WTC11 (cell line): ENCODE measurements around the gene MTUS2. TPM values are rescaled to one million over a fixed set of nuclear protein-coding genes. Genes with fewer than 3 reads are reported as not detected.

ENCODE experiments used
- ATAC-seq: fragments of 200-7000 bp; cut with Tn5 transposase; 2 replicates; pipeline ENCODE4 v1.10.0; 2021; ENCODE audit warnings: mild to moderate bottlenecking, moderate library complexity
- CTCF ChIA-PET: fragments of 300-600 bp; sonication (Branson Sonifier 250); formaldehyde crosslinking; loops from one replicate; lab custom pipeline; 2021; ENCODE audit warnings: antibody characterized with exemption; lab: Charles Lee
- POLR2A ChIA-PET: fragments of 350-600 bp; sonication (Branson Sonifier 250); formaldehyde crosslinking; loops from one replicate; lab custom pipeline; 2021; ENCODE audit warnings: antibody characterized with exemption; lab: Charles Lee
- DNase-seq: peaks from one replicate; pipeline ENCODE4 v3.0.0; 2021; ENCODE audit warnings: low spot score
- H3K27ac Mint-ChIP-seq: 2 replicates; pipeline ENCODE4 v1.8.0; 2021; ENCODE audit warnings: mixed read lengths
- H3K27me3 Mint-ChIP-seq: 2 replicates; pipeline ENCODE4 v1.8.0; 2021; ENCODE audit warnings: low read depth, mild to moderate bottlenecking, moderate library complexity, mixed read lengths
- H3K36me3 Mint-ChIP-seq: 2 replicates; pipeline ENCODE4 v1.8.0; 2021; ENCODE audit warnings: mixed read lengths
- H3K4me1 Mint-ChIP-seq: 2 replicates; pipeline ENCODE4 v1.8.0; 2022; ENCODE audit warnings: mixed read lengths
- H3K4me3 Mint-ChIP-seq: 2 replicates; pipeline ENCODE4 v1.8.0; 2021; ENCODE audit warnings: mild to moderate bottlenecking, moderate library complexity, mixed read lengths
- H3K9me3 Mint-ChIP-seq: 2 replicates; pipeline ENCODE4 v1.8.0; 2021; ENCODE audit warnings: mixed read lengths
- FOXP1 ChIP-seq: sonication (generic); formaldehyde crosslinking; IDR thresholded peaks from 2 replicates; pipeline ENCODE4 v1.8.0; 2022; ENCODE audit warnings: missing genetic modification reagents, mild to moderate bottlenecking, moderate library complexity, borderline replicate concordance
- MXD4 ChIP-seq: fragments of 250-450 bp; sonication (Bioruptor Pico); IDR thresholded peaks from 2 replicates; pipeline ENCODE4 v1.8.0; 2021; ENCODE audit warnings: mild to moderate bottlenecking, moderate library complexity, borderline replicate concordance
- OVOL2 ChIP-seq: fragments of 250-450 bp; sonication (Bioruptor Pico); IDR thresholded peaks from 2 replicates; pipeline ENCODE4 v1.9.0; 2021; ENCODE audit warnings: mild to moderate bottlenecking, borderline replicate concordance
- SP1 ChIP-seq: sonication (generic); formaldehyde crosslinking; conservative IDR thresholded peaks from 2 replicates; pipeline ENCODE4 v1.8.1; 2022; ENCODE audit warnings: missing genetic modification reagents
- TEAD4 ChIP-seq: sonication (generic); formaldehyde crosslinking; IDR thresholded peaks from 2 replicates; pipeline ENCODE4 v1.8.0; 2022; ENCODE audit warnings: mild to moderate bottlenecking, missing genetic modification reagents
- TP53 ChIP-seq: sonication (generic); formaldehyde crosslinking; IDR thresholded peaks from 2 replicates; pipeline ENCODE4 v1.8.1; 2023; ENCODE audit warnings: mild to moderate bottlenecking, missing genetic modification reagents
- ZNF138 ChIP-seq: sonication (generic); formaldehyde crosslinking; conservative IDR thresholded peaks from 2 replicates; pipeline ENCODE4 v1.8.1; 2022; ENCODE audit warnings: mild to moderate bottlenecking, moderate library complexity, missing genetic modification reagents
- ZNF263 ChIP-seq: sonication (generic); formaldehyde crosslinking; IDR thresholded peaks from 2 replicates; pipeline ENCODE4 v1.8.1; 2022; ENCODE audit warnings: low read depth, mild to moderate bottlenecking, moderate library complexity, missing genetic modification reagents
- ZNF396 ChIP-seq: fragments of 250-450 bp; sonication (Bioruptor Pico); IDR thresholded peaks from 2 replicates; pipeline ENCODE4 v1.8.0; 2021; ENCODE audit warnings: mild to moderate bottlenecking, moderate library complexity, borderline replicate concordance
- ZNF416 ChIP-seq: fragments of 250-450 bp; sonication (Bioruptor Pico); IDR thresholded peaks from 2 replicates; pipeline ENCODE4 v1.9.0; 2021; ENCODE audit warnings: mild to moderate bottlenecking, inconsistent platforms
- total RNA-seq: library from RNA; stranded (reverse); gene quantifications from 3 replicates; pipeline ENCODE4 v1.2.3, GENCODE V29; 2021
- TF ChIP-seq, protein P1 (sequence below): sonication (generic); formaldehyde crosslinking; IDR thresholded peaks from 2 replicates; pipeline ENCODE4 v1.8.0; 2022; ENCODE audit warnings: mild to moderate bottlenecking, missing genetic modification reagents
- TF ChIP-seq, protein P2 (sequence below): fragments of 250-450 bp; sonication (Bioruptor Pico); conservative IDR thresholded peaks from 2 replicates; pipeline ENCODE4 v1.9.0; 2021; ENCODE audit warnings: mild to moderate bottlenecking
- TF ChIP-seq, protein P3 (sequence below): sonication (generic); formaldehyde crosslinking; IDR thresholded peaks from 2 replicates; pipeline ENCODE4 v1.8.1; 2023; ENCODE audit warnings: mild to moderate bottlenecking, missing genetic modification reagents
- TF ChIP-seq, protein P4 (sequence below): fragments of 250-450 bp; sonication (Bioruptor Pico); IDR thresholded peaks from 2 replicates; pipeline ENCODE4 v2.1.2; 2022; ENCODE audit warnings: mild to moderate bottlenecking, moderate library complexity
- TF ChIP-seq, protein P5 (sequence below): fragments of 250-450 bp; sonication (Bioruptor Pico); IDR thresholded peaks from 2 replicates; pipeline ENCODE4 v1.9.0; 2021; ENCODE audit warnings: mild to moderate bottlenecking
- TF ChIP-seq, protein P6 (sequence below): sonication (generic); formaldehyde crosslinking; IDR thresholded peaks from 2 replicates; pipeline ENCODE4 v1.8.0; 2023; ENCODE audit warnings: missing genetic modification reagents
- TF ChIP-seq, protein P7 (sequence below): sonication (generic); formaldehyde crosslinking; IDR thresholded peaks from 2 replicates; pipeline ENCODE4 v1.8.0; 2022; ENCODE audit warnings: mild to moderate bottlenecking, missing genetic modification reagents

The MTUS2 gene
- total RNA-seq, 1 experiment from 2014 or later, result 0.22 TPM

DNA sequence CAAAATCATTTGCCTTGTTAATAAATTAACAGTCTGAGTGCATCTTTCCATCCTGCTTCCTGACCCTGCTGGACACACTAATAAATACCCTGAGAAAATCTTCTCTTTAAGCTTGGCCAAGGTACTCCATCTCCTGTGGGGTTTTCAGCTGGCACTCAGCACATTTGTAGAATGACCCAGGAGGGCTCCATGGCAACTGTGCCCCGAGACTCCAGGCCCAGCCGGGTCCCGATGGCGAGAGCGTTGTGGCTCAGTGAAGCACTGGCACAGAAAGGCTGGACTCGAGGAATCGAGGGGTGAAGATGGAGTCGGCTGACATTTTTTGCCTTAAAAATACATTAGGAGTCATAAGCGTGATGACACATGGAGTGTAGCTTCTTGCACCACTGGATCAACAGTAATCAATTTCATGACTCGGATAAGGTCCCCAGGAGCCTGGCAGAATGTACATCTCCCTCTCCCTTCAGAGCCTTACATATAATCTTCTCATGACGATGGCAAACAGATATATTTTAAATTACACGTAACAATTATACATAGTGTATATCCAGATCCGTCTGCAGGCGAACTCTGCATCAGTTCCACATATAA, 690.0 kb downstream of the MTUS2 start:
- ATAC-seq (no peak), DNase-seq (no peak)
- H3K36me3 Mint-ChIP-seq, result peaks cover 21% of the 10 kb centered on the region
- H3K27ac Mint-ChIP-seq, result no peak overlapping the region
- TF ChIP-seq, protein P1, sequence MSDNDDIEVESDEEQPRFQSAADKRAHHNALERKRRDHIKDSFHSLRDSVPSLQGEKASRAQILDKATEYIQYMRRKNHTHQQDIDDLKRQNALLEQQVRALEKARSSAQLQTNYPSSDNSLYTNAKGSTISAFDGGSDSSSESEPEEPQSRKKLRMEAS (CRISPR knock-in tag), result no peak
- TF ChIP-seq, protein P2, sequence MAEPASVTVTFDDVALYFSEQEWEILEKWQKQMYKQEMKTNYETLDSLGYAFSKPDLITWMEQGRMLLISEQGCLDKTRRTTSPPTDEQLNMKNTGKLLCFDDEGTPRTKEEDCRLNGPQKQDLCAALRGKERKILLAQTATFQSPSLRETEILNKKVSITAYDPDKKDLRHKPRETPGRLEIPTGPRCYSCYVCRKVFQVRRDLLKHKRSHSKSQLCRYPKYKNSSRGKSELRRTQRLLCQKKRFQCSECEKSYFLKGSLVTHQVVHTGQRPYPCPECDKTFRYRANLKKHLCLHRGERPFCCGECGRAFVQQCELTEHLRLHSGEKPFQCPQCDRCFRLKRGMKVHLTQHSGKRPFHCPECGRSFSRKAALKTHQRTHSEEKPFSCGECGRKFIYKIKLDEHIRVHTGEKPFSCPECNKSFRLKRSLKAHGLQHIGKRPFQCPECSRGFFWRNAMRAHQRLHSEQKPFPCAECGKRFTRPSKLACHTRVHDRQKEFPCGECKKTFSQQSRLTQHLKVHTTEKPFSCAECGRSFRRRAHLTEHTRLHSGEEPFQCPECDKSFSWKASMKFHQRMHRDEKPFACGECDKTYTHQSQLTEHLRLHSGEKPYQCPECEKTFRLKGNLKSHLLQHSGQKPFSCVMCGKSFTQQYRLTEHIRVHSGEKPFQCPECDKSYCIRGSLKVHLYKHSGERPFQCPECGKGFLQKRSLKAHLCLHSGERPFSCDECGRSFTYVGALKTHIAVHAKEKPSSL (CRISPR knock-in tag), result no peak
- TF ChIP-seq TP53 (CRISPR knock-in tag), result no peak
- no peak for TF ChIP-seq ZNF263
- TF ChIP-seq SP1 (CRISPR knock-in tag), result no peak
- TF ChIP-seq, protein P3, sequence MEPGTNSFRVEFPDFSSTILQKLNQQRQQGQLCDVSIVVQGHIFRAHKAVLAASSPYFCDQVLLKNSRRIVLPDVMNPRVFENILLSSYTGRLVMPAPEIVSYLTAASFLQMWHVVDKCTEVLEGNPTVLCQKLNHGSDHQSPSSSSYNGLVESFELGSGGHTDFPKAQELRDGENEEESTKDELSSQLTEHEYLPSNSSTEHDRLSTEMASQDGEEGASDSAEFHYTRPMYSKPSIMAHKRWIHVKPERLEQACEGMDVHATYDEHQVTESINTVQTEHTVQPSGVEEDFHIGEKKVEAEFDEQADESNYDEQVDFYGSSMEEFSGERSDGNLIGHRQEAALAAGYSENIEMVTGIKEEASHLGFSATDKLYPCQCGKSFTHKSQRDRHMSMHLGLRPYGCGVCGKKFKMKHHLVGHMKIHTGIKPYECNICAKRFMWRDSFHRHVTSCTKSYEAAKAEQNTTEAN, result no peak
- TF ChIP-seq, protein P4, sequence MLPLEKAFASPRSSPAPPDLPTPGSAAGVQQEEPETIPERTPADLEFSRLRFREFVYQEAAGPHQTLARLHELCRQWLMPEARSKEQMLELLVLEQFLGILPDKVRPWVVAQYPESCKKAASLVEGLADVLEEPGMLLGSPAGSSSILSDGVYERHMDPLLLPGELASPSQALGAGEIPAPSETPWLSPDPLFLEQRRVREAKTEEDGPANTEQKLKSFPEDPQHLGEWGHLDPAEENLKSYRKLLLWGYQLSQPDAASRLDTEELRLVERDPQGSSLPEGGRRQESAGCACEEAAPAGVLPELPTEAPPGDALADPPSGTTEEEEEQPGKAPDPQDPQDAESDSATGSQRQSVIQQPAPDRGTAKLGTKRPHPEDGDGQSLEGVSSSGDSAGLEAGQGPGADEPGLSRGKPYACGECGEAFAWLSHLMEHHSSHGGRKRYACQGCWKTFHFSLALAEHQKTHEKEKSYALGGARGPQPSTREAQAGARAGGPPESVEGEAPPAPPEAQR (CRISPR knock-in tag), result no peak
- no peak for TF ChIP-seq MXD4
- TF ChIP-seq OVOL2 (CRISPR knock-in tag), result no peak
- H3K27me3 Mint-ChIP-seq, result no peaks in the 10 kb centered on the region
- 0 out of 2 replicates have a peak, but pooled peaks cover 4% of the 10 kb centered on the region for H3K4me1 Mint-ChIP-seq
- ChIA-PET CTCF (interaction anchor here (2.2 kb wide), 1 partner anchor 17 kb away, joined by 14 read pairs; no protein-coding TSS in a partner anchor), POLR2A (interaction anchor here (0.8 kb wide), 1 partner anchor 8 kb away, joined by 3 read pairs; no protein-coding TSS in a partner anchor)
- H3K4me3 Mint-ChIP-seq, result no peak overlapping the region
- H3K9me3 Mint-ChIP-seq, result no peaks in the 10 kb centered on the region

DNA sequence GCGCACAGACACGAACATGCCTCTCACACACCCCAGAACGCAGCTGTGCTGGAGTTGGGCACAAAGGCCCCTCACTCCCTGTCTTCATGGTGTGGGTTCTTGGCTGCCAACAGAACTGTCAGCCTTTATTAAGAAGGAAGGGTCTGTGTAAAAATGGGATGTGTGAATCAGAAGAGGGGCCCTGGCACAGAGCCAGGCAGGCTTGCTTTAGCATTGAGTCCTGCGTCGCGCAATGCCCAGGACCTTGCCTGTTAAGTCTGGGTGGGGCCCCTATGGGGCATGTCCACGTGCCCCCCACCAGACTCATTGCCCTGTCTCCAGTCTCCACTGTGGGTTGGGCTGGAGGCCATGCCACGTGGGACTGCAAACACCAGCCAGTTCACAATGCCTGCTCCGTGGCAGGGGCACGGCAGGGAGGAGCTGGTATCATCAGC, 690.5 kb downstream of the MTUS2 start:
- DNase-seq (no peak), ATAC-seq (no peak)
- POLR2A ChIA-PET, result interaction anchor here (0.8 kb wide), 1 partner anchor 8 kb away, joined by 3 read pairs; no protein-coding TSS in a partner anchor
- H3K4me1 Mint-ChIP-seq, result 0 out of 2 replicates have a peak, but pooled peaks cover 1% of the 10 kb centered on the region
- H3K27me3 Mint-ChIP-seq, result no peaks in the 10 kb centered on the region
- CTCF ChIA-PET, result no interaction called here
- H3K27ac Mint-ChIP-seq, result no peak overlapping the region
- TF ChIP-seq, protein P5, sequence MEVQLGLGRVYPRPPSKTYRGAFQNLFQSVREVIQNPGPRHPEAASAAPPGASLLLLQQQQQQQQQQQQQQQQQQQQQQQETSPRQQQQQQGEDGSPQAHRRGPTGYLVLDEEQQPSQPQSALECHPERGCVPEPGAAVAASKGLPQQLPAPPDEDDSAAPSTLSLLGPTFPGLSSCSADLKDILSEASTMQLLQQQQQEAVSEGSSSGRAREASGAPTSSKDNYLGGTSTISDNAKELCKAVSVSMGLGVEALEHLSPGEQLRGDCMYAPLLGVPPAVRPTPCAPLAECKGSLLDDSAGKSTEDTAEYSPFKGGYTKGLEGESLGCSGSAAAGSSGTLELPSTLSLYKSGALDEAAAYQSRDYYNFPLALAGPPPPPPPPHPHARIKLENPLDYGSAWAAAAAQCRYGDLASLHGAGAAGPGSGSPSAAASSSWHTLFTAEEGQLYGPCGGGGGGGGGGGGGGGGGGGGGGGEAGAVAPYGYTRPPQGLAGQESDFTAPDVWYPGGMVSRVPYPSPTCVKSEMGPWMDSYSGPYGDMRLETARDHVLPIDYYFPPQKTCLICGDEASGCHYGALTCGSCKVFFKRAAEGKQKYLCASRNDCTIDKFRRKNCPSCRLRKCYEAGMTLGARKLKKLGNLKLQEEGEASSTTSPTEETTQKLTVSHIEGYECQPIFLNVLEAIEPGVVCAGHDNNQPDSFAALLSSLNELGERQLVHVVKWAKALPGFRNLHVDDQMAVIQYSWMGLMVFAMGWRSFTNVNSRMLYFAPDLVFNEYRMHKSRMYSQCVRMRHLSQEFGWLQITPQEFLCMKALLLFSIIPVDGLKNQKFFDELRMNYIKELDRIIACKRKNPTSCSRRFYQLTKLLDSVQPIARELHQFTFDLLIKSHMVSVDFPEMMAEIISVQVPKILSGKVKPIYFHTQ (CRISPR knock-in tag), result no peak
- TF ChIP-seq ZNF396 (CRISPR knock-in tag) (no peak), TEAD4 (CRISPR knock-in tag) (no peak), ZNF138 (CRISPR knock-in tag) (no peak), FOXP1 (no peak), ZNF416 (no peak)
- TF ChIP-seq, protein P6, sequence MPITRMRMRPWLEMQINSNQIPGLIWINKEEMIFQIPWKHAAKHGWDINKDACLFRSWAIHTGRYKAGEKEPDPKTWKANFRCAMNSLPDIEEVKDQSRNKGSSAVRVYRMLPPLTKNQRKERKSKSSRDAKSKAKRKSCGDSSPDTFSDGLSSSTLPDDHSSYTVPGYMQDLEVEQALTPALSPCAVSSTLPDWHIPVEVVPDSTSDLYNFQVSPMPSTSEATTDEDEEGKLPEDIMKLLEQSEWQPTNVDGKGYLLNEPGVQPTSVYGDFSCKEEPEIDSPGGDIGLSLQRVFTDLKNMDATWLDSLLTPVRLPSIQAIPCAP, result no peak
- TF ChIP-seq, protein P7, sequence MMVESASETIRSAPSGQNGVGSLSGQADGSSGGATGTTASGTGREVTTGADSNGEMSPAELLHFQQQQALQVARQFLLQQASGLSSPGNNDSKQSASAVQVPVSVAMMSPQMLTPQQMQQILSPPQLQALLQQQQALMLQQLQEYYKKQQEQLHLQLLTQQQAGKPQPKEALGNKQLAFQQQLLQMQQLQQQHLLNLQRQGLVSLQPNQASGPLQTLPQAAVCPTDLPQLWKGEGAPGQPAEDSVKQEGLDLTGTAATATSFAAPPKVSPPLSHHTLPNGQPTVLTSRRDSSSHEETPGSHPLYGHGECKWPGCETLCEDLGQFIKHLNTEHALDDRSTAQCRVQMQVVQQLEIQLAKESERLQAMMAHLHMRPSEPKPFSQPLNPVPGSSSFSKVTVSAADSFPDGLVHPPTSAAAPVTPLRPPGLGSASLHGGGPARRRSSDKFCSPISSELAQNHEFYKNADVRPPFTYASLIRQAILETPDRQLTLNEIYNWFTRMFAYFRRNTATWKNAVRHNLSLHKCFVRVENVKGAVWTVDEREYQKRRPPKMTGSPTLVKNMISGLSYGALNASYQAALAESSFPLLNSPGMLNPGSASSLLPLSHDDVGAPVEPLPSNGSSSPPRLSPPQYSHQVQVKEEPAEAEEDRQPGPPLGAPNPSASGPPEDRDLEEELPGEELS (CRISPR knock-in tag), result no peak
- no peaks in the 10 kb centered on the region for H3K9me3 Mint-ChIP-seq
- H3K4me3 Mint-ChIP-seq, result no peak overlapping the region
- H3K36me3 Mint-ChIP-seq, result peaks cover 22% of the 10 kb centered on the region
